Mesendoderm (in vitro differentiated cells): ENCODE results near the gene FILIP1L.

ENCODE experiments used
- DNase-seq: peaks from one replicate; pipeline ENCODE4 v3.0.0; 2013
- H2AK5ac ChIP-seq: 2 replicates; pipeline ENCODE4 v1.6.1; 2013; ENCODE audit warnings: low read length, inconsistent platforms
- H2BK120ac ChIP-seq: 2 replicates; pipeline ENCODE4 v1.6.1; 2013; ENCODE audit warnings: low read depth, mild to moderate bottlenecking, low read length, moderate library complexity, mixed read lengths
- H2BK15ac ChIP-seq: replicated peaks from 2 replicates; pipeline ENCODE4 v1.6.1; 2013; ENCODE audit warnings: low read depth, mild to moderate bottlenecking, moderate library complexity
- H2BK5ac ChIP-seq: 2 replicates; pipeline ENCODE4 v1.6.1; 2013; ENCODE audit warnings: low read length, inconsistent platforms
- H3K18ac ChIP-seq: 2 replicates; pipeline ENCODE4 v1.6.1; 2013; ENCODE audit warnings: mild to moderate bottlenecking, low read length, mixed read lengths
- H3K23ac ChIP-seq: one replicate; pipeline ENCODE4 v1.6.1; 2013; ENCODE audit warnings: low read length
- H3K27ac ChIP-seq: 2 replicates; pipeline ENCODE4 v1.5.1; 2013; ENCODE audit warnings: low read depth, mild to moderate bottlenecking, inconsistent platforms, low read length, moderate library complexity
- H3K27me3 ChIP-seq: 2 replicates; pipeline ENCODE4 v1.6.1; 2013; ENCODE audit warnings: low read length, control low read depth, mild to moderate bottlenecking, inconsistent platforms; ENCODE audit not compliant: insufficient read depth, poor library complexity
- H3K36me3 ChIP-seq: 2 replicates; pipeline ENCODE4 v1.6.1; 2013; ENCODE audit warnings: low read length, inconsistent platforms; ENCODE audit not compliant: control insufficient read depth, insufficient read depth
- H3K4ac ChIP-seq: one replicate; pipeline ENCODE4 v1.6.1; 2013; ENCODE audit warnings: low read depth, mild to moderate bottlenecking, low read length, moderate library complexity
- H3K4me1 ChIP-seq: 2 replicates; pipeline ENCODE4 v1.6.1; 2013; ENCODE audit warnings: low read depth, low read length, inconsistent platforms; ENCODE audit not compliant: control insufficient read depth
- H3K4me2 ChIP-seq: 2 replicates; pipeline ENCODE4 v1.6.1; 2013; ENCODE audit warnings: low read length
- H3K4me3 ChIP-seq: 2 replicates; pipeline ENCODE4 v1.5.1; 2013; ENCODE audit warnings: mild to moderate bottlenecking, low read length
- H3K56ac ChIP-seq: one replicate; pipeline ENCODE4 v1.6.1; 2013; ENCODE audit warnings: low read length
- H3K79me1 ChIP-seq: 2 replicates; pipeline ENCODE4 v1.6.1; 2013; ENCODE audit warnings: low read length, inconsistent platforms
- H3K79me2 ChIP-seq: 2 replicates; pipeline ENCODE4 v1.6.1; 2013; ENCODE audit warnings: mild to moderate bottlenecking, low read length; ENCODE audit not compliant: control insufficient read depth, insufficient read depth
- H3K9ac ChIP-seq: 2 replicates; pipeline ENCODE4 v1.6.1; 2013; ENCODE audit warnings: low read length, inconsistent platforms
- H4K5ac ChIP-seq: one replicate; pipeline ENCODE4 v1.6.1; 2013; ENCODE audit warnings: low read length
- H4K8ac ChIP-seq: one replicate; pipeline ENCODE4 v1.6.1; 2013; ENCODE audit warnings: low read depth, mild to moderate bottlenecking, control low read depth, low read length, moderate library complexity
- WGBS: extraction: QIAGEN DNeasy Blood & Tissue Kit; methylation state at CpG from one replicate; pipeline ENCODE4 v1.1.7; 2013; ENCODE audit warnings: low lambda C conversion rate, missing lambda C conversion rate; ENCODE audit not compliant: insufficient coverage; ENCODE audit errors: extremely low coverage; 5-methylcytosine and 5-hydroxymethylcytosine counted together

The FILIP1L gene

DNA sequence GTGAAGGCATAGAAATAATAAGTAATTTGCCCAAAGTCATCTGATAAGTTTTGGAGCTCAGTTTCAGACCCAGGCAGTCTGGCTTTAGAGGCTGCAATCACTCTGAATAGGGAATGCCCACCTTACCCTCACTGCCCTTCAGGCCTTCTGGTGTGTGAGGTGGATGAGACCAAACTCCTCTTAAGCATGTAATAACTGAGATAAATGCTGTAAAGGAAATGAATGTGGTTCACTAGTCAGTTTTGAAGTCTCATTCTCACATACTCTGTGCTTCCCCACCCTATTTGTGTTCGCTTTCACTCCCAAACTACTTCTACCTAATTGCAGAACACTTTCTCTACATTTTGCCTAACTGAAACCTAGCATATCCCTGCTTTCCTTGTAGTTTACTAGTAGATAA lies 144.1 kb downstream of the FILIP1L start:
- Histone ChIP-seq H3K4me3 (no peak overlapping the region), H4K8ac (no peak overlapping the region), H2BK15ac (no peak overlapping the region), H3K23ac (no peak overlapping the region), H3K27ac (no peak overlapping the region), H3K4me1 (no peaks in the 10 kb centered on the region), H3K4me2 (no peak overlapping the region), H3K18ac (no peak overlapping the region), H3K9ac (no peak overlapping the region), H2BK5ac (no peak overlapping the region), H3K36me3 (no peaks in the 10 kb centered on the region), H3K79me1 (no peaks in the 10 kb centered on the region), H3K79me2 (no peaks in the 10 kb centered on the region), H4K5ac (no peak overlapping the region), H2AK5ac (no peak overlapping the region), H3K56ac (no peak overlapping the region), H3K27me3 (no peaks in the 10 kb centered on the region), H2BK120ac (no peak overlapping the region), H3K4ac (no peak overlapping the region)
- no peak for DNase-seq
- no CpG with 5 or more reads among the region's 1 CpG for WGBS

DNA sequence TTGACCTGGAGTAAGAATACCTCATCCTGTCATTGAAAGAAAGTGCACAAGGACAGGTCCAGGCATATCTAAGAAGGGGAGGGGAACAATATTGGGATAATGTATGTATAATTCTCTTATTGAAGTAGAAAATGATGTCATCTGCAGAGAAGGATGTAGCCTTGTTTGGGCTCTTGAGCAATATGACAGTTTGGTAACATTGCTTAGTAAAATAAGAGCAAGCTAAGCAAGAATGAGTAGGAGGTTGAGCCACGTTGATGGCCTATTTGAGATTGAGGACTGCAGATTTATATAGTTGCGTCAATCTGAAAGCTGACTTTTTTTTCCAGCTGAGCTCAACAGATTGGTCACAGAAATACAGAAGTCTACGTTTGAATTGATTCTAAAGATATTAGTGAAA lies 145.2 kb downstream of the FILIP1L start:
- Histone ChIP-seq H3K4me3 (no peak overlapping the region), H3K56ac (no peak overlapping the region), H3K23ac (no peak overlapping the region), H2AK5ac (no peak overlapping the region), H2BK120ac (no peak overlapping the region), H3K27ac (no peak overlapping the region), H3K4ac (no peak overlapping the region), H3K27me3 (no peaks in the 10 kb centered on the region), H4K5ac (no peak overlapping the region), H3K9ac (no peak overlapping the region), H3K79me2 (no peaks in the 10 kb centered on the region), H3K4me1 (no peaks in the 10 kb centered on the region), H3K36me3 (no peaks in the 10 kb centered on the region), H3K4me2 (no peak overlapping the region), H4K8ac (no peak overlapping the region), H3K79me1 (no peaks in the 10 kb centered on the region), H2BK15ac (no peak overlapping the region), H3K18ac (no peak overlapping the region), H2BK5ac (no peak overlapping the region)
- WGBS, result no CpG with 5 or more reads among the region's 3 CpGs
- DNase-seq, result no peak

DNA sequence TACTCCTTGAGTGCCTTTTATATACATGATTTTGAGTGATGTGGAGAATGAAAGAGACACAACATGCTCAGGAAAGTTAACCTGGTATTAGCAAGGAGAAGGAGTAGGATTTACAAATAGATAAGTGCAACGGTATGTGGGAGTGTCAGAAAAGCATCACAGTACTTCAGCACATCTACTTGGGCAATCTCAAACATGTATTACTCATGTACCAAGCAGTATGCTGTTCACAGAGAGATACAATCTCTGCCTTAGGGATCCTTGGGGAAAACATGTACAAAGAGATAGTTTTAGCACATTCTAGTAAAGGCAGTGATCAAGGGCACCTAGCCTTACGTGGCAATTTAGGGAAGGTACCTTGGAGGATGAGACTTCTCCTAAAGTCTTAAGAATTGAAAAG lies 146.5 kb downstream of the FILIP1L start:
- H3K79me2 ChIP-seq, result no peaks in the 10 kb centered on the region
- H4K8ac ChIP-seq, result no peak overlapping the region
- H3K4ac ChIP-seq, result no peak overlapping the region
- no peak overlapping the region for H3K27ac ChIP-seq
- no peak overlapping the region for H2BK5ac ChIP-seq
- H3K56ac ChIP-seq, result no peak overlapping the region
- H3K23ac ChIP-seq, result no peak overlapping the region
- no peaks in the 10 kb centered on the region for H3K4me1 ChIP-seq
- H4K5ac ChIP-seq, result no peak overlapping the region
- H3K36me3 ChIP-seq, result no peaks in the 10 kb centered on the region
- no peaks in the 10 kb centered on the region for H3K79me1 ChIP-seq
- no CpG with 5 or more reads among the region's 2 CpGs for WGBS
- no peak overlapping the region for H3K4me3 ChIP-seq
- H3K27me3 ChIP-seq, result no peaks in the 10 kb centered on the region
- H2BK120ac ChIP-seq, result no peak overlapping the region
- H2AK5ac ChIP-seq, result no peak overlapping the region
- H3K18ac ChIP-seq, result no peak overlapping the region
- no peak overlapping the region for H3K4me2 ChIP-seq
- no peak overlapping the region for H3K9ac ChIP-seq
- H2BK15ac ChIP-seq, result no peak overlapping the region
- no peak for DNase-seq

DNA sequence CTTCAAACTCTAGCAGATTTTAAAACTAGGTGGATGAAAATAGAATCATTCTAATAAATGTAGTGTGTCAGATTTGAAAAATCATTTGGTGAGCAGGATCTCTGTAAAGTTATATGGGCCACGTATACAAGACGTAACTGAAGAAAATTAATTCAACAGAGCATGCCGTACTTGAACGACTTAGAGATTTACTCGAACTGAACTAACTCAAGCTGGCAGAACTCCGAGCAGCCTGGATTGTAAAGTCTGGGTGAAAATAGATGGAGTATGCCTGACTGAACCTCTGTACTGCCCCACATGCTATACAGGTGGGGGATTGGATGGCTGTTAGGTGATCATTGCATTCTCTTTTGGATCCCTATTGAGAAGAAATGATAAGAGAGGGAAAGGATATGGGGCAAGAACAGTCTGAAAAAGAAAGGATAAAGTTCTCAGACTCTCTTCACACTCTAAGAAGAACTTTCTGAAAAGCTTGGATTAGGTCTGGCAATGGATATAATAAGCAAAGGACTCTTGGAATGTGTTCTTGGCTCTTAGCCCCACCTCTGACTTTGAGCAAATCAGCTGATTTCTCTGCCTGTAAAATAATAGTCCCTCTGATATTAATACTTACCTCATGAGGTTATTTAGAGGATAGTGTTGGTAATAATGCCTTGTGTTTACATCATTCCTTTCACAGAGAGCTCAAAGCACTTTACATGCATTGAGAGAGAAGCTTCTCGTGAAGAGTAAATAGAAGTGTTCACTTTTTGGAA lies 147.5 kb downstream of the FILIP1L start:
- Histone ChIP-seq H3K18ac (no peak overlapping the region), H2BK15ac (no peak overlapping the region), H3K56ac (no peak overlapping the region), H4K5ac (no peak overlapping the region), H3K23ac (no peak overlapping the region), H3K9ac (no peak overlapping the region), H2BK5ac (no peak overlapping the region), H3K4me1 (no peaks in the 10 kb centered on the region), H2AK5ac (no peak overlapping the region), H3K4me2 (no peak overlapping the region), H3K36me3 (no peaks in the 10 kb centered on the region), H3K4ac (no peak overlapping the region), H4K8ac (no peak overlapping the region), H3K27ac (no peak overlapping the region), H3K79me1 (no peaks in the 10 kb centered on the region), H2BK120ac (no peak overlapping the region), H3K27me3 (no peaks in the 10 kb centered on the region), H3K4me3 (no peak overlapping the region), H3K79me2 (no peaks in the 10 kb centered on the region)
- DNase-seq, result no peak
- WGBS, result no CpG with 5 or more reads among the region's 7 CpGs

DNA sequence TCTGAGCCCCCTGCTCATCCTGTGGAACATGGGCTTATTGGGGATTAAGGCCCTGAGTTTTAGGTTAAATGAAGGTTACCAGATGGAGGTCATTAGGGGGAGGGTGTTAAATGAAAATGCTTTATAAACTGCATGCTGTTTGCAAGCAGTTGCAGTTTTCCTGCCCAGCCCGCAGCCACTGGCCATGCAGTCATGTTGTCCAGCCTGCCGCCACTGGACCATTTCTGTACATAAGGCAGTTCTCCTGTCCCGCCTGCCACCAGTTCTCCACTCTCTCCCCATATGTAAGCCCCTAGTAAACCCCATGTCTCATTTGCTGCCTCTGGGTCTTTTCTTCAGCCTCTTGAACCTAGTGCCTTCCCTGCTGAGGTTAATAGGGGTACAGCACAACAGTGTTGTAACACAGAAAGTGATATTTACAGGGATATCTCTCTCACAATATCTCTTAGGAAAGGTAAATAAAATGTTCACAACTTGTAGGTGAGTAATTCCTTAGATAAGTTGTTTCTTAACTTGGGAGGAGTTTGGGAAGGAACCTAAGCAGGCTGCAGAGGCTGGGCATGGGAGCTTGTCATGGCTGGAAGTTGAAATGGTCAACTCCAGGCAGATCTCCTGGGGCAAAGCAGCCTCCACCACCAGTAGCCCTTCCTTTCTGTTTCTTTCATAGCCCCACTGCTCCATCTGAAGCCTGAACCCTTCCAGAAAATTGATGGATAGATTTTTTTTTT lies 148.5 kb downstream of the FILIP1L start:
- Histone ChIP-seq H3K27me3 (no peaks in the 10 kb centered on the region), H3K36me3 (no peaks in the 10 kb centered on the region), H3K9ac (no peak overlapping the region), H2BK120ac (no peak overlapping the region), H3K4ac (no peak overlapping the region), H4K5ac (no peak overlapping the region), H3K79me2 (no peaks in the 10 kb centered on the region), H3K56ac (no peak overlapping the region), H2BK5ac (no peak overlapping the region), H2BK15ac (no peak overlapping the region), H3K4me1 (no peaks in the 10 kb centered on the region), H3K27ac (no peak overlapping the region), H3K23ac (no peak overlapping the region), H3K4me3 (no peak overlapping the region), H2AK5ac (no peak overlapping the region), H3K79me1 (no peaks in the 10 kb centered on the region), H4K8ac (no peak overlapping the region), H3K18ac (no peak overlapping the region), H3K4me2 (no peak overlapping the region)
- no peak for DNase-seq
- no CpG with 5 or more reads among the region's 3 CpGs for WGBS
